Measurements from ENCODE around the gene SLC6A4.

DNA sequence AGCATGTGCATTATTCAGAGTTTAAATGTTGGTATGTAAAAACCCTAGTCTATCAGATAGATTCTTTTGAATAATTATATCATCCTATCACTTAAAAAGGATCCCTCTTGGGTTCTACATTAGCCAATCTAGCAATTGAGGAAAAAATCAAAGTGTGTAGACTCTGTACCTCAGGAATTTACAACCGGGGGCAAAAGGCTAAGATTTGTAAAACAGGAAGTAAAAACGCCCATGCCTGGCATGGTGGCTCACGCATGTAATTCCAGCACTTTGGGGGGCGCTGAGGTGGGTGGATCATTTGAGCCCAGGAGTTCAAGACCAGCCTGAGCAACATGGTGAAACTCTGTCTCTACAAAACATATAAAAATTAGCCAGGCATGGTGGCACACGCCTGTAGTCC lies 58.6 kb downstream of the SLC6A4 start:
- TF ChIP-seq POLR2A (IDR thresholded peaks at IDR 0.05) (no peak), POLR2AphosphoS5 (IDR thresholded peaks at IDR 0.05) (no peak)
- TF ChIP-seq, protein P1, sequence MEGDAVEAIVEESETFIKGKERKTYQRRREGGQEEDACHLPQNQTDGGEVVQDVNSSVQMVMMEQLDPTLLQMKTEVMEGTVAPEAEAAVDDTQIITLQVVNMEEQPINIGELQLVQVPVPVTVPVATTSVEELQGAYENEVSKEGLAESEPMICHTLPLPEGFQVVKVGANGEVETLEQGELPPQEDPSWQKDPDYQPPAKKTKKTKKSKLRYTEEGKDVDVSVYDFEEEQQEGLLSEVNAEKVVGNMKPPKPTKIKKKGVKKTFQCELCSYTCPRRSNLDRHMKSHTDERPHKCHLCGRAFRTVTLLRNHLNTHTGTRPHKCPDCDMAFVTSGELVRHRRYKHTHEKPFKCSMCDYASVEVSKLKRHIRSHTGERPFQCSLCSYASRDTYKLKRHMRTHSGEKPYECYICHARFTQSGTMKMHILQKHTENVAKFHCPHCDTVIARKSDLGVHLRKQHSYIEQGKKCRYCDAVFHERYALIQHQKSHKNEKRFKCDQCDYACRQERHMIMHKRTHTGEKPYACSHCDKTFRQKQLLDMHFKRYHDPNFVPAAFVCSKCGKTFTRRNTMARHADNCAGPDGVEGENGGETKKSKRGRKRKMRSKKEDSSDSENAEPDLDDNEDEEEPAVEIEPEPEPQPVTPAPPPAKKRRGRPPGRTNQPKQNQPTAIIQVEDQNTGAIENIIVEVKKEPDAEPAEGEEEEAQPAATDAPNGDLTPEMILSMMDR (IDR thresholded peaks at IDR 0.05): no peak

All from breast epithelium (tissue), 3 donors.